Activated CD4-positive, CD25-positive, alpha-beta regulatory T cell treated with anti-CD3 and anti-CD28 coated beads, Interleukin-2, amount 50 U/mL, for 24 hours (primary cell): Measurements from ENCODE around the gene RNF5.
"Not testable (repeated sequence)": the region's sequence is repeated elsewhere in the genome, so short reads cannot be mapped to it uniquely, and the experiment has no call there.

Source experiments
- ATAC-seq, 2 donors: fragments of 150-1000 bp; cut with Tn5 transposase; one replicate each; pipeline ENCODE4 v1.10.0; 2021; ENCODE audit warnings: mild to moderate bottlenecking in 1 of 2, moderate library complexity in 1 of 2

Gene RNF5

GRCh38 chr6:32190911-32191677 lies 12.9 kb downstream of the RNF5 start:
- no peak for ATAC-seq

- ATAC-seq, result no peak
These were observed 13.7 kb downstream of the RNF5 start for GRCh38 chr6:32191696-32192607.

GRCh38 chr6:32192608-32193039 lies 14.4 kb downstream of the RNF5 start, which contains the start of gene GPSM3:
Gene GPSM3 (minus strand): TSS chr6:32192643. CDS start chr6:32192513, 130 bp downstream.
- no peak for ATAC-seq

GRCh38 chr6:32193096-32193495 lies 14.9 kb downstream of the RNF5 start:
- not testable (repeated sequence) for ATAC-seq

GRCh38 chr6:32194388-32194787 lies 16.2 kb downstream of the RNF5 start:
- ATAC-seq, result no peak

- ATAC-seq, result no peak
These were observed 16.8 kb downstream of the RNF5 start for GRCh38 chr6:32194825-32195651.

- peak; percentile 89 to 90 for ATAC-seq
These were observed 17.4 kb downstream of the RNF5 start for GRCh38 chr6:32195652-32195901.

GRCh38 chr6:32195902-32196681 lies 17.9 kb downstream of the RNF5 start:
- peak; percentile 86 to 90 for ATAC-seq

- ATAC-seq, result no peak
These were observed 18.7 kb downstream of the RNF5 start for GRCh38 chr6:32196682-32197616.

GRCh38 chr6:32198345-32198696 lies 20.1 kb downstream of the RNF5 start:
- no peak for ATAC-seq

GRCh38 chr6:32198866-32199265 lies 20.7 kb downstream of the RNF5 start:
- ATAC-seq, result no peak

- ATAC-seq, result no peak
These were observed 22.7 kb downstream of the RNF5 start for GRCh38 chr6:32200711-32201475.

- ATAC-seq, result no peak
These were observed 24.0 kb downstream of the RNF5 start for GRCh38 chr6:32202186-32202585.

GRCh38 chr6:32203426-32204267 lies 25.4 kb downstream of the RNF5 start:
- no peak for ATAC-seq

- no peak for ATAC-seq
These were observed 26.1 kb downstream of the RNF5 start for GRCh38 chr6:32204268-32204715.

- ATAC-seq, result no peak
These were observed 30.8 kb downstream of the RNF5 start for GRCh38 chr6:32208996-32209395.

- ATAC-seq, result no peak
These were observed 32.0 kb downstream of the RNF5 start for GRCh38 chr6:32210191-32210601.

GRCh38 chr6:32211432-32211831 lies 33.2 kb downstream of the RNF5 start:
- not testable (repeated sequence) for ATAC-seq

- ATAC-seq, result no peak
These were observed 34.0 kb downstream of the RNF5 start for GRCh38 chr6:32212076-32212760.
